ENCODE measurements around the gene KIAA1614. TPM values are rescaled to one million over a fixed set of nuclear protein-coding genes. Genes with fewer than 3 reads are reported as not detected.
"Not testable (repeated sequence)": the region's sequence is repeated elsewhere in the genome, so short reads cannot be mapped to it uniquely, and the experiment has no call there.

The KIAA1614 gene
- total and polyA plus RNA-seq, 4 donors: 2.0 to 9.8 (median 5.0) TPM

- DNase-seq (ENCODE audit: low read depth in 4 of 6, low spot score in 6 of 6); H3K4me3 ChIP-seq (ENCODE audit: low read depth, low read length); H3K4me1 ChIP-seq (ENCODE audit: control insufficient read depth, insufficient read depth, low read length); H3K27me3 ChIP-seq (ENCODE audit: control insufficient read depth, insufficient read depth, low read length); H3K9me3 ChIP-seq (ENCODE audit: control insufficient read depth, insufficient read depth, low read length); H3K27ac ChIP-seq (ENCODE audit: low read depth, low read length): not testable (repeated sequence)
- 92% methylated on average over 7 of the region's 8 CpGs for WGBS (ENCODE audit: insufficient coverage)
- H3K36me3 ChIP-seq (ENCODE audit: control insufficient read depth, insufficient read depth, low read length): peaks cover 35% of the 10 kb centered on the region
Measured at GRCh38 chr1:180968834-180969233, 56.1 kb downstream of the KIAA1614 start.

GRCh38 chr1:180969434-180969833 is 56.7 kb downstream of the KIAA1614 start:
- Histone ChIP-seq H3K27me3 (ENCODE audit: control insufficient read depth, insufficient read depth, low read length) (no peaks in the 10 kb centered on the region), H3K36me3 (ENCODE audit: control insufficient read depth, insufficient read depth, low read length) (peaks cover 32% of the 10 kb centered on the region), H3K4me1 (ENCODE audit: control insufficient read depth, insufficient read depth, low read length) (peaks cover 6% of the 10 kb centered on the region), H3K27ac (ENCODE audit: low read depth, low read length) (no peak overlapping the region), H3K9me3 (ENCODE audit: control insufficient read depth, insufficient read depth, low read length) (no peaks in the 10 kb centered on the region), H3K4me3 (ENCODE audit: low read depth, low read length) (no peak overlapping the region)
- no peak for DNase-seq (ENCODE audit: low read depth in 4 of 6, low spot score in 6 of 6)
- WGBS (ENCODE audit: insufficient coverage): 75% methylated on average over 6 of the region's 8 CpGs

- Histone ChIP-seq H3K36me3 (ENCODE audit: control insufficient read depth, insufficient read depth, low read length) (peaks cover 28% of the 10 kb centered on the region), H3K9me3 (ENCODE audit: control insufficient read depth, insufficient read depth, low read length) (no peaks in the 10 kb centered on the region), H3K27me3 (ENCODE audit: control insufficient read depth, insufficient read depth, low read length) (no peaks in the 10 kb centered on the region), H3K4me1 (ENCODE audit: control insufficient read depth, insufficient read depth, low read length) (peaks cover 6% of the 10 kb centered on the region), H3K4me3 (ENCODE audit: low read depth, low read length) (no peak overlapping the region), H3K27ac (ENCODE audit: low read depth, low read length) (no peak overlapping the region)
- WGBS (ENCODE audit: insufficient coverage): 87% methylated on average over 13 of the region's 15 CpGs
- no peak for DNase-seq (ENCODE audit: low read depth in 4 of 6, low spot score in 6 of 6)
Measured at GRCh38 chr1:180970333-180971079, 57.8 kb downstream of the KIAA1614 start.

GRCh38 chr1:180971273-180971997 is 58.7 kb downstream of the KIAA1614 start:
- H3K4me3 ChIP-seq (ENCODE audit: low read depth, low read length): no peak overlapping the region
- H3K27ac ChIP-seq (ENCODE audit: low read depth, low read length): no peak overlapping the region
- DNase-seq (ENCODE audit: low read depth in 4 of 6, low spot score in 6 of 6): no peak
- H3K4me1 ChIP-seq (ENCODE audit: control insufficient read depth, insufficient read depth, low read length): peaks cover 11% of the 10 kb centered on the region
- 100% methylated on average over 4 of the region's 8 CpGs for WGBS (ENCODE audit: insufficient coverage)
- no peaks in the 10 kb centered on the region for H3K27me3 ChIP-seq (ENCODE audit: control insufficient read depth, insufficient read depth, low read length)
- H3K36me3 ChIP-seq (ENCODE audit: control insufficient read depth, insufficient read depth, low read length): peaks cover 33% of the 10 kb centered on the region
- H3K9me3 ChIP-seq (ENCODE audit: control insufficient read depth, insufficient read depth, low read length): no peaks in the 10 kb centered on the region

- Histone ChIP-seq H3K36me3 (ENCODE audit: control insufficient read depth, insufficient read depth, low read length) (peaks cover 34% of the 10 kb centered on the region), H3K27ac (ENCODE audit: low read depth, low read length) (no peak overlapping the region), H3K9me3 (ENCODE audit: control insufficient read depth, insufficient read depth, low read length) (no peaks in the 10 kb centered on the region), H3K27me3 (ENCODE audit: control insufficient read depth, insufficient read depth, low read length) (no peaks in the 10 kb centered on the region), H3K4me3 (ENCODE audit: low read depth, low read length) (no peak overlapping the region), H3K4me1 (ENCODE audit: control insufficient read depth, insufficient read depth, low read length) (peaks cover 18% of the 10 kb centered on the region)
- no CpG with 5 or more reads among the region's 4 CpGs for WGBS (ENCODE audit: insufficient coverage)
- DNase-seq (ENCODE audit: low read depth in 4 of 6, low spot score in 6 of 6): peak in 2 of 6 donors; percentile 69 to 95
Measured at GRCh38 chr1:180973369-180973768, 60.7 kb downstream of the KIAA1614 start.

GRCh38 chr1:180974236-180974635 is 61.5 kb downstream of the KIAA1614 start:
- no peak overlapping the region for H3K27ac ChIP-seq (ENCODE audit: low read depth, low read length)
- H3K36me3 ChIP-seq (ENCODE audit: control insufficient read depth, insufficient read depth, low read length): peaks cover 33% of the 10 kb centered on the region
- no peaks in the 10 kb centered on the region for H3K9me3 ChIP-seq (ENCODE audit: control insufficient read depth, insufficient read depth, low read length)
- H3K27me3 ChIP-seq (ENCODE audit: control insufficient read depth, insufficient read depth, low read length): no peaks in the 10 kb centered on the region
- WGBS (ENCODE audit: insufficient coverage): no CpG with 5 or more reads among the region's 4 CpGs
- no peak overlapping the region for H3K4me3 ChIP-seq (ENCODE audit: low read depth, low read length)
- peaks cover 21% of the 10 kb centered on the region for H3K4me1 ChIP-seq (ENCODE audit: control insufficient read depth, insufficient read depth, low read length)
- DNase-seq (ENCODE audit: low read depth in 4 of 6, low spot score in 6 of 6): peak in 1 of 6 donors; percentile 46

- no peaks in the 10 kb centered on the region for H3K27me3 ChIP-seq (ENCODE audit: control insufficient read depth, insufficient read depth, low read length)
- H3K27ac ChIP-seq (ENCODE audit: low read depth, low read length): no peak overlapping the region
- H3K4me3 ChIP-seq (ENCODE audit: low read depth, low read length): no peak overlapping the region
- no peak for DNase-seq (ENCODE audit: low read depth in 4 of 6, low spot score in 6 of 6)
- WGBS (ENCODE audit: insufficient coverage): 60% methylated on average over 3 of the region's 4 CpGs
- H3K4me1 ChIP-seq (ENCODE audit: control insufficient read depth, insufficient read depth, low read length): peaks cover 15% of the 10 kb centered on the region
- H3K36me3 ChIP-seq (ENCODE audit: control insufficient read depth, insufficient read depth, low read length): peaks cover 30% of the 10 kb centered on the region
- no peaks in the 10 kb centered on the region for H3K9me3 ChIP-seq (ENCODE audit: control insufficient read depth, insufficient read depth, low read length)
Measured at GRCh38 chr1:180975551-180975950, 62.9 kb downstream of the KIAA1614 start.

- 88% methylated on average over 9 of the region's 12 CpGs for WGBS (ENCODE audit: insufficient coverage)
- DNase-seq (ENCODE audit: low read depth in 4 of 6, low spot score in 6 of 6): no peak
- Histone ChIP-seq H3K9me3 (ENCODE audit: control insufficient read depth, insufficient read depth, low read length) (no peaks in the 10 kb centered on the region), H3K27ac (ENCODE audit: low read depth, low read length) (no peak overlapping the region), H3K27me3 (ENCODE audit: control insufficient read depth, insufficient read depth, low read length) (no peaks in the 10 kb centered on the region), H3K4me3 (ENCODE audit: low read depth, low read length) (no peak overlapping the region), H3K36me3 (ENCODE audit: control insufficient read depth, insufficient read depth, low read length) (peaks cover 24% of the 10 kb centered on the region), H3K4me1 (ENCODE audit: control insufficient read depth, insufficient read depth, low read length) (peaks cover 15% of the 10 kb centered on the region)
Measured at GRCh38 chr1:180976191-180976590, 63.5 kb downstream of the KIAA1614 start.

GRCh38 chr1:180976732-180977357 is 64.1 kb downstream of the KIAA1614 start:
- Histone ChIP-seq H3K9me3 (ENCODE audit: control insufficient read depth, insufficient read depth, low read length) (no peaks in the 10 kb centered on the region), H3K36me3 (ENCODE audit: control insufficient read depth, insufficient read depth, low read length) (peaks cover 17% of the 10 kb centered on the region), H3K4me1 (ENCODE audit: control insufficient read depth, insufficient read depth, low read length) (peaks cover 15% of the 10 kb centered on the region), H3K27me3 (ENCODE audit: control insufficient read depth, insufficient read depth, low read length) (no peaks in the 10 kb centered on the region), H3K27ac (ENCODE audit: low read depth, low read length) (no peak overlapping the region), H3K4me3 (ENCODE audit: low read depth, low read length) (no peak overlapping the region)
- 82% methylated on average over 3 of the region's 6 CpGs for WGBS (ENCODE audit: insufficient coverage)
- DNase-seq (ENCODE audit: low read depth in 4 of 6, low spot score in 6 of 6): peak in 2 of 6 donors; percentile 31 to 33
